Measurements from ENCODE around the gene TMEM266. TPM values are rescaled to one million over a fixed set of nuclear protein-coding genes. Genes with fewer than 3 reads are reported as not detected.
"Not testable (repeated sequence)": the region's sequence is repeated elsewhere in the genome, so short reads cannot be mapped to it uniquely, and the experiment has no call there.

Gene TMEM266, protein sequence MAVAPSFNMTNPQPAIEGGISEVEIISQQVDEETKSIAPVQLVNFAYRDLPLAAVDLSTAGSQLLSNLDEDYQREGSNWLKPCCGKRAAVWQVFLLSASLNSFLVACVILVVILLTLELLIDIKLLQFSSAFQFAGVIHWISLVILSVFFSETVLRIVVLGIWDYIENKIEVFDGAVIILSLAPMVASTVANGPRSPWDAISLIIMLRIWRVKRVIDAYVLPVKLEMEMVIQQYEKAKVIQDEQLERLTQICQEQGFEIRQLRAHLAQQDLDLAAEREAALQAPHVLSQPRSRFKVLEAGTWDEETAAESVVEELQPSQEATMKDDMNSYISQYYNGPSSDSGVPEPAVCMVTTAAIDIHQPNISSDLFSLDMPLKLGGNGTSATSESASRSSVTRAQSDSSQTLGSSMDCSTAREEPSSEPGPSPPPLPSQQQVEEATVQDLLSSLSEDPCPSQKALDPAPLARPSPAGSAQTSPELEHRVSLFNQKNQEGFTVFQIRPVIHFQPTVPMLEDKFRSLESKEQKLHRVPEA
- total RNA-seq: under 1 TPM in 1 of 2 experiments, not detected in 1; 0.11 TPM

DNA sequence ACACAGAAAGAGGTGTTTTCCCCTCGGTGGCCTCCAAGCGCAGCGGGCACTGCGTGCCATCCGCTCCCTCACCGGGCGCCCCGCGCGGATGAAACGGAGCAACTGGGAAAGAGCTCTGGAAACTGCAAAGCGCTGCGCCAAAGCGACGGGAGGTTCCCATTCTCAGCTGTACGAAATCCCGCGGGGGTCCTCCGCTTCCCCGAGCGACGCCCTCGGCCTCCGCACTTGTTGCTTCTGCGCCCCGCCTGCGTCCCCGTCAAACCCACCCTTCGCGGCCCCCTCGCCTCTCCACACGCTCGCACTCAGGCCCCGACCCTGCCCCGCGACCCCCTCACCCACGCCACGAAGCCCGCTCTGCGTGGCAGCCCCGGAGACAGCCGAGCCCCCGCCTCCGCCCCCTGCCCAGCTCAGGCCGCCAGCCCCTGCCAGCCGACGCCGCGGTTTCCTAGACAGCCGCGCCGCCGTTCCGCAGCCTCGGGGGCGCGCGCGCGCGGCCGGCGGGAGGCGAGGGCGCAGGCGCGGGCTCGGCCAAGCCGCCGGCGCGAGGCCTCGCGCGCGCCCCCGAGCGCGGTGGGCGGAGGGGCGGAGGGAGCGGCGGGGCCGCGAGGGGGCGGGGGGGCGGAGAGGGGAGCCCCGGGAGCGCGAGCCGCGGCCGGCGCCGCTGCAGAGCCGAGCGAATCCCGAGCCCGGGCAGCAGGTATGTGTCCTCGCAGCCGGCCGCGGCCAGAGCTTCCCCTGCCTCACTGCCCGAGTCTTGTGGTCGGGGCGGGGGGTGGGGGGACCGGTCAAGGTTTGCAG lies at the start of gene TMEM266:
Gene TMEM266 (plus strand): TSS at position 666 of the 798 bp plus-strand sequence. CDS start 74,279 bp downstream, outside the sequence.
- Mint-ChIP-seq H3K4me1 (ENCODE audit: low read depth) (peaks cover 44% of the 10 kb centered on the region), H3K27me3 (peaks cover 52% of the 10 kb centered on the region), H3K9me3 (no peaks in the 10 kb centered on the region), H3K27ac (no peak within 1 kb of the TSS), H3K36me3 (ENCODE audit: low read depth) (no peaks in the 10 kb centered on the region), H3K4me3 (peak within 1 kb of the TSS; percentile 64)
- peak; percentile 37 for DNase-seq
- intact Hi-C loops (cut with micrococcal nuclease): no loop called here
- TF ChIP-seq CTCF (IDR thresholded peaks at IDR 0.05): no peak
- CTCF ChIA-PET: interaction anchor here (0.6 to 12.1 kb wide), 10 partner anchors 28 to 604 kb away, joined by 3 to 294 read pairs (median 4); no protein-coding TSS in a partner anchor
- POLR2A ChIA-PET: no interaction called here
- ATAC-seq: peak; percentile 40

GRCh38 chr15:76010613-76011012 lies 49.2 kb upstream of the TMEM266 start:
- H3K27me3 Mint-ChIP-seq: peaks cover 28% of the 10 kb centered on the region
- ChIA-PET CTCF (no interaction called here), POLR2A (no interaction called here)
- H3K4me3 Mint-ChIP-seq: no peak overlapping the region
- no peak for DNase-seq
- no peaks in the 10 kb centered on the region for H3K36me3 Mint-ChIP-seq (ENCODE audit: low read depth)
- peaks cover 3% of the 10 kb centered on the region for H3K4me1 Mint-ChIP-seq (ENCODE audit: low read depth)
- no peak for ATAC-seq
- H3K27ac Mint-ChIP-seq: no peak overlapping the region
- intact Hi-C loops (cut with micrococcal nuclease): no loop called here
- H3K9me3 Mint-ChIP-seq: no peaks in the 10 kb centered on the region
- no peak for TF ChIP-seq CTCF (IDR thresholded peaks at IDR 0.05)

DNA sequence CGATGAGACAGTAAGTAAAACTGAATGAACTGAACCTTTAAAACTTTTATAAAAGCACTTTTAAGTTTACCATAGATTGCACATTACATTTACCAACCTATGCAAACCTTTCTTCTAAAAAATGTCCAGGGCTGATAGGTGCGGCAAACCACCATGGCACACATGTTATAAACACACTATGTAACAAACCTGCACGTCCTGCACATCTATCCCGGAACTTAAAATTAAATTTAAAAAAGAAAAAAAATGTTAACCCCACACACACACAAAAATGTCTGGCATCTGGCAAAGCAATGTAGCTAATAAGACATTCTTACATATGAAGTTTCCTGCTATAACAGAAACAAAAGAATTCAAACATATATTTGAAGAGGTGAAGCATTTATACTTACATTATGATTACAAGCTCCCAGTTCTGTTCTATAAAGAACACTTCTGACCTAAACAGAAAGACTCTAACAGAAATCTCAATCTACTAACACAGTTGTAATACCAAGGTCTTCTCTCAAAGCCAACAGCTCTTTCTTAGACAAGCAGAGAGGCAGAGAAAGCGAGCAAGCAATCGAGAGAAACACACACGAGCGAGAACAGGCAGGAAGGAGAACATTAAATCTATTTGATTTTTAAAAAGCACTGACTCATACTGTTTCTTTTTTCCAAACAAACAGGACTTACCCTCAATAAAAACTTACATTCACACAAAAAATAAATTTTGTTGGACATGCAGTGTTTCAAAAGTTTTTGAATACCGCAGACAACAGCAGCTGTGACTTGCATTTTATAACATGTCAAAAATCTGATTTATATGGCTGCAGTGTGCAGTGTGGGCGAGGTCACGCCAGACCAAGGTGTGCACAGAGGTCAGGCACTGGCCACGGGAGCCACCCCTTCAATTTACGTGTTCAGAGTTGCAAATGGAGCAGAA lies 47.9 kb upstream of the TMEM266 start, which contains the start of gene NRG4:
Gene NRG4 (minus strand): TSS at position 798 of the 925 bp plus-strand sequence. CDS start 1,194 bp downstream, outside the sequence.
- DNase-seq (no peak), ATAC-seq (no peak)
- ChIA-PET CTCF (interaction anchor here (0.9 to 1.7 kb wide), 3 partner anchors 8 to 127 kb away, joined by 3 to 5 read pairs (median 5); no protein-coding TSS in a partner anchor), POLR2A (no interaction called here)
- TF ChIP-seq CTCF (IDR thresholded peaks at IDR 0.05): no peak
- Mint-ChIP-seq H3K9me3 (no peaks in the 10 kb centered on the region), H3K36me3 (ENCODE audit: low read depth) (no peaks in the 10 kb centered on the region), H3K27me3 (peaks cover 24% of the 10 kb centered on the region), H3K4me1 (ENCODE audit: low read depth) (peaks cover 3% of the 10 kb centered on the region), H3K4me3 (no peak within 1 kb of the TSS), H3K27ac (no peak within 1 kb of the TSS)
- intact Hi-C loops (cut with micrococcal nuclease): no loop called here

- H3K9me3 Mint-ChIP-seq: peaks cover 10% of the 10 kb centered on the region
- H3K4me3 Mint-ChIP-seq; ATAC-seq; CTCF ChIA-PET; H3K4me1 Mint-ChIP-seq (ENCODE audit: low read depth); POLR2A ChIA-PET; H3K36me3 Mint-ChIP-seq (ENCODE audit: low read depth); H3K27ac Mint-ChIP-seq; intact Hi-C loops (cut with micrococcal nuclease); DNase-seq: not testable (repeated sequence)
- H3K27me3 Mint-ChIP-seq: peaks cover 29% of the 10 kb centered on the region
Observed at GRCh38 chr15:76013470-76013869, 46.3 kb upstream of the TMEM266 start.
